Sigmoid colon (tissue), 7 donors: ENCODE measurements around the gene FDX1. TPM values are rescaled to one million over a fixed set of nuclear protein-coding genes. Genes with fewer than 3 reads are reported as not detected.

ENCODE experiments used
- DNase-seq: peaks from one replicate; pipeline ENCODE4 v3.0.0-alpha.2; 2019
- H3K27ac ChIP-seq, 4 donors: fragments of 200-600 bp; sonication (generic); one replicate each; pipeline ENCODE4 v1.5.1; 2016 to 2019; ENCODE audit warnings: mild to moderate bottlenecking in 1 of 4
- H3K27me3 ChIP-seq, 3 donors: fragments of 200-600 bp; sonication (generic); one replicate each; pipeline ENCODE4 v1.5.1; 2019; ENCODE audit warnings: mild to moderate bottlenecking in 1 of 3
- H3K36me3 ChIP-seq, 4 donors: fragments of 200-600 bp; sonication (generic); one replicate each; pipeline ENCODE4 v1.5.1; 2016 to 2019
- H3K4me1 ChIP-seq, 4 donors: fragments of 200-600 bp; sonication (generic); one replicate each; pipeline ENCODE4 v1.5.1; 2017 to 2019
- H3K4me3 ChIP-seq, 4 donors: fragments of 200-600 bp; sonication (generic); one replicate each; pipeline ENCODE4 v1.5.1; 2017 to 2019; ENCODE audit warnings: mild to moderate bottlenecking in 2 of 4, moderate library complexity in 1 of 4
- H3K9me3 ChIP-seq, 4 donors: fragments of 200-600 bp in 3 of 4; sonication (generic) in 3 of 4; one replicate each; pipeline versions ENCODE4 v1.5.1 to v1.6.1; 2013 to 2019
- EP300 ChIP-seq, 4 donors: sonication (generic); formaldehyde crosslinking; IDR thresholded peaks; one replicate each; pipeline ENCODE4 v1.6.1; 2017; ENCODE audit warnings: antibody characterized with exemption in 4 of 4
- POLR2A ChIP-seq, 2 donors: fragments of 450-650 bp; IDR thresholded peaks; one replicate each; pipeline ENCODE4 v1.6.1; 2016; ENCODE audit warnings: antibody characterized with exemption in 2 of 2, mild to moderate bottlenecking in 2 of 2, moderate library complexity in 2 of 2
- POLR2AphosphoS5 ChIP-seq, 4 donors: sonication (generic); formaldehyde crosslinking; IDR thresholded peaks; one replicate each; pipeline ENCODE4 v1.6.1; 2017; ENCODE audit warnings: antibody characterized with exemption in 4 of 4
- WGBS, 2 donors: extraction: QIAGEN DNeasy Blood & Tissue Kit; methylation state at CpG; one replicate each; pipeline ENCODE4 v1.1.7; 2013; 5-methylcytosine and 5-hydroxymethylcytosine counted together
- intact Hi-C: fragments of 100-400 bp; cut with DNase I; formaldehyde crosslinking; loops from one replicate; pipeline ENCODE4 v1.15.1; 2023
- polyA plus RNA-seq, 3 donors: library from polyadenylated mRNA; stranded (reverse); fragments of 200-250 nt; gene quantifications; one replicate each; pipeline ENCODE4 v1.2.3, GENCODE V29; 2013
- total RNA-seq, 4 donors: library from RNA; depleted of rRNA; stranded (reverse); fragments of >200 nt; gene quantifications; one replicate each; pipeline ENCODE4 v1.1.0, GENCODE V29; 2016
- TF ChIP-seq, protein P1 (sequence below), 4 experiments: fragments of 450-650 bp in 3 of 4; fragments of 200-600 bp in 1 of 4; IDR thresholded peaks; one replicate each; pipeline ENCODE4 v1.5.1; 2016 to 2019; ENCODE audit warnings: antibody characterized with exemption in 4 of 4, mild to moderate bottlenecking in 3 of 4, moderate library complexity in 2 of 4
- donor health status: healthy with polysubstance abuse.
- donor health status: Bipolar disorder and iron deficiency.
- donor health status: healthy.

FDX1 gene
- total and polyA plus RNA-seq, 7 donors = 10.5 to 33.1 (median 13.8) TPM

DNA sequence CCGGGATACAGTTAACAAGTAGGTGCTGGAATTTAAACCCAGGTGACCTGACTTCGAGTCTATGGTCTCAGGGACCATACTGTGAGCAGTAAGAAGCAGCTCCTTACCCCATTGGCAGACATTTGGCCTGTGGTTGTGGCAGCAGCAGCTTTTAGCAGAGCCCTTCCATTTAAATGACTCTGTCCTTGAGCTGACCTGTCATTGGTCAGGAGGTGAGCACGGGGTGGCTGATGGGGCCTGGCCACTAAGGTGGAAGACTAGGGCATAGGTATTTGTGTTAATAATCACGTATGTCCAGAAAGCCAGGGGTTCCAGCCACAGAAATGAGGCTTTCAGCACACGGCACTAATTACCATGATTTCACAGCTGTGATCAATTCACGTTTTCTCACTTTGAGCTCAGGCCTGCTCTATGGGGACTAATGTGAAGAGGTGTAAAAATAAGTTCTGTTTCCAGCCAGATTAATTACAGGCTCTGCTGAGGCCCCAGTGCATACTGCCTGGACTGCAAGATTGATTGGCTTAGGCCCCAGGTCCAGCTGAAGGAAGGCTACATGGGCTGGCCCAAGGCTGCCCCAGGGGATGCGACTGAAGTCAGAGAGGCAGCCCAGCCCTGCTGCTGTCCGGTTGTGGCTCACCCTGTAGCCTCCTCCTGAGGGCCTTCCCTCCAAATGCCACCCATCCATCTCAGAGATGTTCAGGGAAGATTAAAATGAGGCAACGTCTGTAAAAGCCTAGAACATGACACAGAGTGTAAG lies 76.0 kb downstream of the FDX1 start:
- no peak overlapping the region for H3K4me3 ChIP-seq
- no peak for TF ChIP-seq POLR2A (IDR thresholded peaks at IDR 0.05)
- TF ChIP-seq EP300 (IDR thresholded peaks at IDR 0.05) = no peak
- TF ChIP-seq, protein P1, sequence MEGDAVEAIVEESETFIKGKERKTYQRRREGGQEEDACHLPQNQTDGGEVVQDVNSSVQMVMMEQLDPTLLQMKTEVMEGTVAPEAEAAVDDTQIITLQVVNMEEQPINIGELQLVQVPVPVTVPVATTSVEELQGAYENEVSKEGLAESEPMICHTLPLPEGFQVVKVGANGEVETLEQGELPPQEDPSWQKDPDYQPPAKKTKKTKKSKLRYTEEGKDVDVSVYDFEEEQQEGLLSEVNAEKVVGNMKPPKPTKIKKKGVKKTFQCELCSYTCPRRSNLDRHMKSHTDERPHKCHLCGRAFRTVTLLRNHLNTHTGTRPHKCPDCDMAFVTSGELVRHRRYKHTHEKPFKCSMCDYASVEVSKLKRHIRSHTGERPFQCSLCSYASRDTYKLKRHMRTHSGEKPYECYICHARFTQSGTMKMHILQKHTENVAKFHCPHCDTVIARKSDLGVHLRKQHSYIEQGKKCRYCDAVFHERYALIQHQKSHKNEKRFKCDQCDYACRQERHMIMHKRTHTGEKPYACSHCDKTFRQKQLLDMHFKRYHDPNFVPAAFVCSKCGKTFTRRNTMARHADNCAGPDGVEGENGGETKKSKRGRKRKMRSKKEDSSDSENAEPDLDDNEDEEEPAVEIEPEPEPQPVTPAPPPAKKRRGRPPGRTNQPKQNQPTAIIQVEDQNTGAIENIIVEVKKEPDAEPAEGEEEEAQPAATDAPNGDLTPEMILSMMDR (IDR thresholded peaks at IDR 0.05) = no peak
- TF ChIP-seq POLR2AphosphoS5 (IDR thresholded peaks at IDR 0.05) = no peak
- no peak for DNase-seq
- WGBS, 2 donors = 84 to 86% methylated on average over 9 of the region's 9 CpGs
- no peaks in the 10 kb centered on the region for H3K9me3 ChIP-seq
- H3K27me3 ChIP-seq = no peaks in the 10 kb centered on the region
- no peaks in the 10 kb centered on the region for H3K36me3 ChIP-seq
- H3K27ac ChIP-seq = no peak overlapping the region
- H3K4me1 ChIP-seq = no peaks in the 10 kb centered on the region
- intact Hi-C loops = no loop called here

DNA sequence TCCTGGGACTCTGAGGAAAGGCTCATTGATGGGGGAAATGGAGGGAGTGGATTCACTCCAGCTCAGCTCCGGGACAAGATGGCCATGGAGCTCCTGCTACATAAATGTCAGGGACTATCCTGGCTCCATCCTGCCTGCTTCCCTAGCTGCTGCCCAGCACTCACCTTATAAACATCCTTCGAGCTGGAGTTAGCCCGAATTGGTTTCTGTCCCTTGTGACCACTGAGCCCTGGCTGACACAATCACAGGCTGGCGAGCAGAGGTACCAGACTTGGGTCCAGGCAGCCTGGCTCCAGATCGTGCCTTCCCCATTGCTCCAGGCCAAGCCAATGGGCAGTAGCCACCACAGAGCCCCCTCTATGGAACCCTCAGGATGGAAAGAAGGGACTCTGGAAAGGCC lies 77.6 kb downstream of the FDX1 start:
- H3K27me3 ChIP-seq = no peaks in the 10 kb centered on the region
- no peak overlapping the region for H3K27ac ChIP-seq
- DNase-seq = no peak
- 92 to 94% methylated on average over 5 of the region's 5 CpGs for WGBS, 2 donors
- TF ChIP-seq POLR2A (IDR thresholded peaks at IDR 0.05) (no peak), POLR2AphosphoS5 (IDR thresholded peaks at IDR 0.05) (no peak), EP300 (IDR thresholded peaks at IDR 0.05) (no peak)
- TF ChIP-seq, protein P1 (IDR thresholded peaks at IDR 0.05) = no peak
- H3K36me3 ChIP-seq = no peaks in the 10 kb centered on the region
- no peaks in the 10 kb centered on the region for H3K9me3 ChIP-seq
- no peaks in the 10 kb centered on the region for H3K4me1 ChIP-seq
- no peak overlapping the region for H3K4me3 ChIP-seq
- intact Hi-C loops = no loop called here

DNA sequence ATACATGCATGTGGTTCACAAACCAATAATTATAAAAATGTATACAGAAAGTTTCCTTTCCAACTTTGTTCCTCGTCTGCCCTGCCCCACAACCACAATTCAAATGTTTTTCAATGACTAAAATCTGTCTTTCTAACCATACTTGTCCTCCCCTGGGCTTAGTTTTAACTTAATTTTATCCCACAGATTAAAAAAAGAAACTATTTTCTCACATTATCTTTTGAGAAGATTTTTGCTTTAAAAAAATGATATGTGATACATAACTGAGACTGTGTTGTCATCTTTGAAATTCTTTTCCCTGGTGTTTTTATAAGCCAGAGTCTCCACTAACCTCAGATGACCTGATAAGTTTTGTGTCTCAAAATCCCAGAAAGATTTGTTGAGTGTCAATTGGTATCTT lies 79.0 kb downstream of the FDX1 start:
- WGBS, 2 donors = 67 to 79% methylated on average over 1 of the region's 1 CpG
- intact Hi-C loops = no loop called here
- H3K4me1 ChIP-seq = no peaks in the 10 kb centered on the region
- no peak overlapping the region for H3K4me3 ChIP-seq
- DNase-seq = no peak
- H3K27me3 ChIP-seq = no peaks in the 10 kb centered on the region
- H3K36me3 ChIP-seq = no peaks in the 10 kb centered on the region
- TF ChIP-seq, protein P1 (IDR thresholded peaks at IDR 0.05) = no peak
- TF ChIP-seq POLR2A (IDR thresholded peaks at IDR 0.05) (no peak), POLR2AphosphoS5 (IDR thresholded peaks at IDR 0.05) (no peak), EP300 (IDR thresholded peaks at IDR 0.05) (no peak)
- no peak overlapping the region for H3K27ac ChIP-seq
- no peaks in the 10 kb centered on the region for H3K9me3 ChIP-seq

DNA sequence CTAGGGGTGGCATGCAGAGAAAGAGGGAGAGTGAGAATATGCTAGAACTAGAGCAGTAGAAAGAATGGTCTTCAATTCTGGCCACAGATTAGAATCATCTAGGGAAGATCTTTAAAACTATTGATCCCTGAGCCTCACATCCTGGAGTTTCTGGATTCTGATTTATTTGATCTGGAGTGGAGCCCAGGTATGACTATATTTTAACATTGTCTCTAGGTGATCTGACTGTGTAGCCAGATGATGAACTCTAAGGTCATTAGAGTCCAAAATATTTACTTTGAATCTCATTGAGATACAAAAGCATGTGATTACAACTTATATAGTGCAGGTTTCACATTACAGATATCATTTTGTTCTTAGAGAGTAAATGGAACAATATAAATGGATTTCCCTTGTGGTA lies 79.7 kb downstream of the FDX1 start:
- Histone ChIP-seq H3K36me3 (no peaks in the 10 kb centered on the region), H3K4me3 (no peak overlapping the region), H3K27me3 (no peaks in the 10 kb centered on the region), H3K9me3 (no peaks in the 10 kb centered on the region), H3K4me1 (no peaks in the 10 kb centered on the region), H3K27ac (no peak overlapping the region)
- TF ChIP-seq POLR2A (IDR thresholded peaks at IDR 0.05) (no peak), POLR2AphosphoS5 (IDR thresholded peaks at IDR 0.05) (no peak)
- TF ChIP-seq, protein P1 (IDR thresholded peaks at IDR 0.05) = no peak
- intact Hi-C loops = no loop called here
- DNase-seq = no peak

DNA sequence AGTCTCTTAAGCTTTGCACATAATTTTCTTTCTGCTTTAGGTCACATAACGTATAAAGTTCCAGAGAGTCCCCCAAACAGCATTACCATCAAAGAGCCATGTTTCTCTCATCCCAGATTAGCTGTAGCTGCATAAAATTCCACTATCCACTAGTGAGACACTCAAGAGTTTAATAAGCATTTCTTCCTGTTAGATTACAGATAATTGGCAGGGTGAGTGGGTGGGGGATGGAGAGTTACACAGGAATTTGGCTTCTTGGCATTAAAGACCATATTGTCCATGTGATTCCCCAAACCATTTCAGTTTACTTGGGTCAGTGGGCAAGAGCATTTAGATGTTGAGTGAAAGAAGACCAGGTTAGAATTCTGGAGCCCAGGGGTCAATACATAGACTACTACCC lies 82.3 kb downstream of the FDX1 start:
- DNase-seq = no peak
- Histone ChIP-seq H3K27me3 (no peaks in the 10 kb centered on the region), H3K36me3 (no peaks in the 10 kb centered on the region), H3K4me1 (no peaks in the 10 kb centered on the region), H3K4me3 (no peak overlapping the region), H3K9me3 (no peaks in the 10 kb centered on the region), H3K27ac (no peak overlapping the region)
- 75 to 88% methylated on average over 1 of the region's 1 CpG for WGBS, 2 donors
- intact Hi-C loops = no loop called here
- TF ChIP-seq POLR2AphosphoS5 (IDR thresholded peaks at IDR 0.05) (no peak), POLR2A (IDR thresholded peaks at IDR 0.05) (no peak), EP300 (IDR thresholded peaks at IDR 0.05) (no peak)
- TF ChIP-seq, protein P1 (IDR thresholded peaks at IDR 0.05) = no peak
